GM19099 (cell line): Measurements from ENCODE around the gene COG2.

Experiments
- POLR2A ChIP-seq: IDR thresholded peaks from 3 replicates; pipeline ENCODE4 v1.6.1; 2011; ENCODE audit warnings: low read depth; ENCODE audit not compliant: insufficient read length; ENCODE audit errors: extremely low read depth

Gene COG2

GRCh38 chr1:230620649-230621323 is 21.5 kb upstream of the COG2 start:
- TF ChIP-seq POLR2A, result no peak

GRCh38 chr1:230621324-230622030 is 20.8 kb upstream of the COG2 start:
- no peak for TF ChIP-seq POLR2A

- no peak for TF ChIP-seq POLR2A
These were observed 20.1 kb upstream of the COG2 start for GRCh38 chr1:230622151-230622550.

- no peak for TF ChIP-seq POLR2A
These were observed 18.1 kb upstream of the COG2 start for GRCh38 chr1:230624097-230624713.

GRCh38 chr1:230626232-230626631 is 16.0 kb upstream of the COG2 start:
- no peak for TF ChIP-seq POLR2A

- no peak for TF ChIP-seq POLR2A
These were observed 14.5 kb upstream of the COG2 start for GRCh38 chr1:230627767-230628166.

- no peak for TF ChIP-seq POLR2A
These were observed 12.8 kb upstream of the COG2 start for GRCh38 chr1:230629511-230629910.

GRCh38 chr1:230631477-230631876 is 10.8 kb upstream of the COG2 start:
- TF ChIP-seq POLR2A, result no peak

- TF ChIP-seq POLR2A, result no peak
These were observed 9.9 kb upstream of the COG2 start for GRCh38 chr1:230632273-230632873.

- no peak for TF ChIP-seq POLR2A
These were observed 8.8 kb upstream of the COG2 start for GRCh38 chr1:230633469-230633868.

GRCh38 chr1:230634384-230634783 is 7.9 kb upstream of the COG2 start:
- TF ChIP-seq POLR2A, result no peak

GRCh38 chr1:230636575-230637148 is 5.6 kb upstream of the COG2 start:
- TF ChIP-seq POLR2A, result no peak

- no peak for TF ChIP-seq POLR2A
These were observed 2.5 kb upstream of the COG2 start for GRCh38 chr1:230639714-230640209.

GRCh38 chr1:230641346-230641745 is 935 bp upstream of the COG2 start:
- no peak for TF ChIP-seq POLR2A

- no peak for TF ChIP-seq POLR2A
These were observed 400 bp upstream of the COG2 start for GRCh38 chr1:230641900-230642262.
